Activated CD8-positive, alpha-beta memory T cell treated with anti-CD3 and anti-CD28 coated beads for 24 hours (primary cell): Measurements from ENCODE around the gene SLC9A5.

Experiments
- DNase-seq: peaks from one replicate; pipeline ENCODE4 v3.0.0-alpha.2; 2020

The SLC9A5 gene

GRCh38 chr16:67283039-67283825 lies 34.5 kb downstream of the SLC9A5 start:
- no peak for DNase-seq

GRCh38 chr16:67283826-67284555 lies 35.2 kb downstream of the SLC9A5 start:
- no peak for DNase-seq

GRCh38 chr16:67284699-67285646 lies 36.2 kb downstream of the SLC9A5 start:
- no peak for DNase-seq

GRCh38 chr16:67286441-67287235 lies 37.9 kb downstream of the SLC9A5 start:
- no peak for DNase-seq

- no peak for DNase-seq
These were observed 39.2 kb downstream of the SLC9A5 start for GRCh38 chr16:67287960-67288359.

- DNase-seq: no peak
These were observed 42.7 kb downstream of the SLC9A5 start for GRCh38 chr16:67291461-67291860.

GRCh38 chr16:67294171-67294757 lies 45.5 kb downstream of the SLC9A5 start:
- no peak for DNase-seq

- no peak for DNase-seq
These were observed 46.2 kb downstream of the SLC9A5 start for GRCh38 chr16:67294938-67295361.

GRCh38 chr16:67296420-67296819 lies 47.6 kb downstream of the SLC9A5 start:
- no peak for DNase-seq

- no peak for DNase-seq
These were observed 49.5 kb downstream of the SLC9A5 start for GRCh38 chr16:67298277-67298676.

- no peak for DNase-seq
These were observed 50.5 kb downstream of the SLC9A5 start for GRCh38 chr16:67299269-67299668.

GRCh38 chr16:67301080-67301782 lies 52.5 kb downstream of the SLC9A5 start:
- DNase-seq: no peak

GRCh38 chr16:67302076-67302475 lies 53.3 kb downstream of the SLC9A5 start:
- DNase-seq: no peak

GRCh38 chr16:67302970-67303369 lies 54.2 kb downstream of the SLC9A5 start:
- DNase-seq: no peak

- DNase-seq: no peak
These were observed 55.2 kb downstream of the SLC9A5 start for GRCh38 chr16:67304020-67304419.

- DNase-seq: no peak
These were observed 56.7 kb downstream of the SLC9A5 start for GRCh38 chr16:67305216-67306071.

GRCh38 chr16:67310561-67310960 lies 61.8 kb downstream of the SLC9A5 start:
- no peak for DNase-seq

GRCh38 chr16:67311607-67312488 lies 63.1 kb downstream of the SLC9A5 start:
- peak; percentile 84 for DNase-seq

- no peak for DNase-seq
These were observed 63.9 kb downstream of the SLC9A5 start for GRCh38 chr16:67312719-67313118.
